Prostate gland (tissue), 2 donors: ENCODE results near the gene SLC16A6. TPM values are rescaled to one million over a fixed set of nuclear protein-coding genes. Genes with fewer than 3 reads are reported as not detected.
A peak's percentile ranks its signal among the peaks of the same experiment; 100 is the strongest.

Experiments
- DNase-seq: peaks from one replicate; pipeline ENCODE4 v3.0.0-alpha.2; 2019; ENCODE audit warnings: low spot score
- H3K27ac ChIP-seq, 2 donors: fragments of 200-600 bp; sonication (generic); 2 replicates each; pipeline ENCODE4 v1.5.1; 2017 to 2019
- H3K27me3 ChIP-seq: fragments of 200-600 bp; sonication (generic); replicated peaks from 2 replicates; pipeline ENCODE4 v1.5.1; 2019; ENCODE audit not compliant: insufficient read depth
- H3K36me3 ChIP-seq, 2 donors: fragments of 200-600 bp; sonication (generic); 1 replicate in 1 of 2; 2 replicates in 1 of 2; pipeline versions ENCODE4 v1.5.1 to v1.8.1; 2017 to 2019
- H3K4me1 ChIP-seq: fragments of 200-600 bp; sonication (generic); replicated peaks from 2 replicates; pipeline ENCODE4 v1.5.1; 2019
- H3K4me3 ChIP-seq, 2 donors: fragments of 200-600 bp; sonication (generic); 2 replicates each; pipeline ENCODE4 v1.5.1; 2017 to 2019
- H3K9me3 ChIP-seq: fragments of 200-600 bp; sonication (generic); 2 replicates; pipeline ENCODE4 v1.5.1; 2017
- CTCF ChIP-seq, 4 experiments: fragments of 200-600 bp in 2 of 4; fragments of 450-650 bp in 2 of 4; sonication (generic) in 2 of 4; IDR thresholded peaks; 1 replicate in 3 of 4; 2 replicates in 1 of 4; pipeline ENCODE4 v1.5.1; 2016 to 2019; ENCODE audit warnings: antibody characterized with exemption in 4 of 4, mild to moderate bottlenecking in 2 of 4, moderate library complexity in 2 of 4
- POLR2A ChIP-seq: fragments of 450-650 bp; IDR thresholded peaks from one replicate; pipeline ENCODE4 v1.6.1; 2016; ENCODE audit warnings: antibody characterized with exemption, mild to moderate bottlenecking
- POLR2AphosphoS5 ChIP-seq: sonication (generic); formaldehyde crosslinking; IDR thresholded peaks from one replicate; pipeline ENCODE4 v1.6.1; 2017; ENCODE audit warnings: antibody characterized with exemption
- WGBS: methylation state at CpG from one replicate; pipeline ENCODE4 v1.1.5; 2018; 5-methylcytosine and 5-hydroxymethylcytosine counted together
- intact Hi-C: fragments of 100-400 bp; cut with DNase I; formaldehyde crosslinking; loops from one replicate; pipeline ENCODE4 v1.14.2; 2022
- total RNA-seq, 2 donors: library from RNA; depleted of rRNA; stranded (reverse); fragments of >200 nt; gene quantifications; one replicate each; pipeline ENCODE4 v1.1.0, GENCODE V29; 2016

Gene SLC16A6
- total RNA-seq, 2 donors from 2014 or later, result 0.41 to 0.85 TPM

- Histone ChIP-seq H3K36me3 (no peaks in the 10 kb centered on the region), H3K9me3 (no peaks in the 10 kb centered on the region), H3K4me3 (no peak overlapping the region), H3K27ac (peak overlapping the region; percentile 91 to 97), H3K27me3 (no peaks in the 10 kb centered on the region), H3K4me1 (no peaks in the 10 kb centered on the region)
- 71% methylated on average over 5 of the region's 5 CpGs for WGBS
- no peak for DNase-seq
- TF ChIP-seq POLR2A, result no peak
- TF ChIP-seq CTCF (IDR thresholded peaks at IDR 0.05), result no peak
- no peak for TF ChIP-seq POLR2AphosphoS5
- intact Hi-C loops, result loop anchor here (5.0 kb wide), 2 partner anchors 42 to 208 kb away; partner anchors contain the start of gene WIPI1
These were observed 42.0 kb downstream of the SLC16A6 start for GRCh38 chr17:68248891-68249290.

- Histone ChIP-seq H3K4me1 (no peaks in the 10 kb centered on the region), H3K4me3 (peak overlapping the region; percentile 79 to 90), H3K27me3 (no peaks in the 10 kb centered on the region), H3K27ac (peak overlapping the region; percentile 91 to 97), H3K9me3 (no peaks in the 10 kb centered on the region), H3K36me3 (no peaks in the 10 kb centered on the region)
- TF ChIP-seq CTCF (IDR thresholded peaks at IDR 0.05) (peak in 1 of 4 experiments; percentile 2), POLR2AphosphoS5 (no peak)
- intact Hi-C loops, result loop anchor here (5.0 kb wide), 2 partner anchors 41 to 209 kb away; partner anchors contain the start of gene WIPI1
- peak; percentile 40 for DNase-seq
- under 1% methylated on average over 19 of the region's 19 CpGs for WGBS
These were observed 42.6 kb downstream of the SLC16A6 start for GRCh38 chr17:68248199-68248825.

- Histone ChIP-seq H3K36me3 (no peaks in the 10 kb centered on the region), H3K9me3 (no peaks in the 10 kb centered on the region), H3K4me1 (no peaks in the 10 kb centered on the region), H3K27me3 (no peaks in the 10 kb centered on the region), H3K27ac (peak within 1 kb of the TSS; percentile 91 to 97), H3K4me3 (peak within 1 kb of the TSS; percentile 79 to 90)
- under 1% methylated on average over 46 of the region's 97 CpGs for WGBS
- DNase-seq, result peak; percentile 91
- intact Hi-C loops, result loop anchor here (5.0 kb wide), 2 partner anchors 40 to 210 kb away; partner anchors contain the start of gene WIPI1
- TF ChIP-seq CTCF (IDR thresholded peaks at IDR 0.05) (peak in 2 of 4 experiments; percentile 12 to 27), POLR2AphosphoS5 (peak; percentile 94), POLR2A (peak; percentile 95)
These were observed 43.3 kb downstream of the SLC16A6 start, which contains the start of gene AMZ2 for GRCh38 chr17:68247445-68248198. Gene AMZ2, plus strand, starts transcription at chr17:68248043. Its CDS starts 2,145 bp downstream, at chr17:68250188.

- no peak overlapping the region for H3K27ac ChIP-seq
- DNase-seq, result no peak
- intact Hi-C loops, result loop anchor here (5.0 kb wide), 2 partner anchors 39 to 211 kb away; partner anchors contain the start of gene WIPI1
These were observed 44.5 kb downstream of the SLC16A6 start for GRCh38 chr17:68246271-68247028.

More at GRCh38 chr17:68246271-68247028, 44.5 kb downstream of the SLC16A6 start:
- H3K4me3 ChIP-seq, result no peak overlapping the region
- H3K27me3 ChIP-seq, result no peaks in the 10 kb centered on the region
- 92% methylated on average over 24 of the region's 24 CpGs for WGBS
- TF ChIP-seq CTCF (IDR thresholded peaks at IDR 0.05) (no peak), POLR2AphosphoS5 (no peak), POLR2A (no peak)
- no peaks in the 10 kb centered on the region for H3K4me1 ChIP-seq
- no peaks in the 10 kb centered on the region for H3K36me3 ChIP-seq
- H3K9me3 ChIP-seq, result no peaks in the 10 kb centered on the region
